Progenitor cell of endocrine pancreas (in vitro differentiated cells): ENCODE results near the gene RAP1GAP2. TPM values are rescaled to one million over a fixed set of nuclear protein-coding genes. Genes with fewer than 3 reads are reported as not detected.

Experiments
- DNase-seq: peaks from one replicate; pipeline ENCODE4 v3.0.0; 2021; ENCODE audit warnings: low spot score; ENCODE audit not compliant: unreplicated experiment
- H3K27ac Mint-ChIP-seq: 2 replicates; pipeline ENCODE4 v1.8.0; 2021; ENCODE audit warnings: mild to moderate bottlenecking, moderate library complexity, mixed read lengths
- H3K27me3 Mint-ChIP-seq: 2 replicates; pipeline ENCODE4 v1.8.0; 2021; ENCODE audit warnings: mixed read lengths
- H3K36me3 Mint-ChIP-seq: 2 replicates; pipeline ENCODE4 v1.8.0; 2022; ENCODE audit warnings: mixed read lengths; ENCODE audit not compliant: insufficient read depth
- H3K4me1 Mint-ChIP-seq: 2 replicates; pipeline ENCODE4 v1.8.0; 2021; ENCODE audit warnings: low read depth, mixed read lengths
- H3K4me3 Mint-ChIP-seq: 2 replicates; pipeline ENCODE4 v1.8.0; 2021; ENCODE audit warnings: low read depth, mild to moderate bottlenecking, moderate library complexity, mixed read lengths
- H3K9me3 Mint-ChIP-seq: 2 replicates; pipeline ENCODE4 v1.8.0; 2021; ENCODE audit warnings: low read depth, mixed read lengths
- CTCF ChIP-seq: fragments of 200-600 bp; sonication (generic); IDR thresholded peaks from one replicate; pipeline ENCODE4 v1.5.0; 2021; ENCODE audit warnings: antibody characterized with exemption, mild to moderate bottlenecking; ENCODE audit not compliant: unreplicated experiment
- total RNA-seq: library from RNA; stranded (reverse); gene quantifications from 2 replicates; pipeline ENCODE4 v1.2.1, GENCODE V29; 2021

Gene RAP1GAP2
- total RNA-seq, 1 donor from 2014 or later = 116 TPM

GRCh38 chr17:2862197-2862596 is 66.0 kb downstream of the RAP1GAP2 start:
- no peak for TF ChIP-seq CTCF
- Mint-ChIP-seq H3K36me3 (peaks cover 13% of the 10 kb centered on the region), H3K27me3 (no peaks in the 10 kb centered on the region), H3K27ac (no peak overlapping the region), H3K4me3 (no peak overlapping the region), H3K9me3 (peaks cover 3% of the 10 kb centered on the region), H3K4me1 (peaks cover 36% of the 10 kb centered on the region)
- no peak for DNase-seq

GRCh38 chr17:2863204-2863603 is 67.0 kb downstream of the RAP1GAP2 start:
- H3K4me3 Mint-ChIP-seq = no peak overlapping the region
- DNase-seq = no peak
- peaks cover 13% of the 10 kb centered on the region for H3K36me3 Mint-ChIP-seq
- TF ChIP-seq CTCF = no peak
- peak overlapping the region; percentile 16 for H3K27ac Mint-ChIP-seq
- H3K4me1 Mint-ChIP-seq = peaks cover 35% of the 10 kb centered on the region
- no peaks in the 10 kb centered on the region for H3K27me3 Mint-ChIP-seq
- H3K9me3 Mint-ChIP-seq = peaks cover 3% of the 10 kb centered on the region

DNA sequence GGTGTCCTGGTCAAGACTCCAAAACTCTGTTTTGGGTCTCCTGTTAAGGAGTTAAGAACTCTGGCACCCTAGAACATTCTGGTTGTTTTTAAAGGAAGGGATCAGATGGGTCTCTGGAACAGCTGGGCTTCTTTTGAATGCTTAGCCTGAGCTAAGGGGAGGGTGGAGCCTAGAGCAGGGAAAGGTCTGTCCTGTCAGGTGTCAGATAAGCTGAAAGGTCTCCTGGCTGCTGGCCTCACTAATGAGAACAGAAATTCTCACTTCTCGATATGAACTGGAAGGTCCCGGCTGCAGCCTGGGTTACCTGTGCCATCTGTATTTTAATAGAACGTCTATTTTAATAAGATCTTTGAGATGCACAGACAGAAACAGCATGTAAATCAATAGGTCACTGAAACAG is 69.0 kb downstream of the RAP1GAP2 start:
- no peak overlapping the region for H3K4me3 Mint-ChIP-seq
- H3K27ac Mint-ChIP-seq = peak overlapping the region; percentile 86
- no peak for TF ChIP-seq CTCF
- H3K27me3 Mint-ChIP-seq = no peaks in the 10 kb centered on the region
- H3K4me1 Mint-ChIP-seq = peaks cover 39% of the 10 kb centered on the region
- no peaks in the 10 kb centered on the region for H3K9me3 Mint-ChIP-seq
- H3K36me3 Mint-ChIP-seq = peaks cover 8% of the 10 kb centered on the region
- no peak for DNase-seq

GRCh38 chr17:2867441-2868424 is 71.5 kb downstream of the RAP1GAP2 start:
- no peak for TF ChIP-seq CTCF
- H3K27ac Mint-ChIP-seq = peak overlapping the region; percentile 52
- no peaks in the 10 kb centered on the region for H3K27me3 Mint-ChIP-seq
- peaks cover 37% of the 10 kb centered on the region for H3K4me1 Mint-ChIP-seq
- H3K4me3 Mint-ChIP-seq = no peak overlapping the region
- DNase-seq = no peak
- H3K9me3 Mint-ChIP-seq = no peaks in the 10 kb centered on the region
- peaks cover 5% of the 10 kb centered on the region for H3K36me3 Mint-ChIP-seq

DNA sequence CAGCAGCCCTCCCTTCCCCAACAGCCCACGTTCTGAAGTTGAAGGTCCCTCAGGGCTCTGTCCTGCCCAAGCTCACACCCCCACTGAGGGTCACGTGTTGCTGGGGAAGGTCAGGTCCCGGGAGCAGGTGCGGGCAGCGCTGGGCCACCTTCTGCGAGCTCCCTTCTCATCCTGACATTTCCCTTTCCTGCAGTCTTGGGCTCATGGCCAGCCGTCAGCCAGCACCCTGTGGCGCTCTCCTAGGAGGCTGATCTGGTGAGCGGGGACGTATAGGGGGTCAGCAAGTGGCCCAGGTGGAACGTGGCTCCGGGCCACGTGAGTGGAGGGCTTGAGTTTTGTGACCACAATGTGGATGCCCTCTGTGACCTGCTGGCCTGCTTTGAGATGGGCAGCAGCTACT is 73.4 kb downstream of the RAP1GAP2 start:
- Mint-ChIP-seq H3K4me3 (no peak overlapping the region), H3K27ac (no peak overlapping the region), H3K27me3 (no peaks in the 10 kb centered on the region), H3K9me3 (no peaks in the 10 kb centered on the region), H3K36me3 (peaks cover 5% of the 10 kb centered on the region), H3K4me1 (peaks cover 38% of the 10 kb centered on the region)
- no peak for DNase-seq
- TF ChIP-seq CTCF = no peak
